SIG-M5 treated with dmso at 0.1 percent for 504 hours (cell line): ENCODE results near the gene UBE4B.
"Not testable (repeated sequence)": the region's sequence is repeated elsewhere in the genome, so short reads cannot be mapped to it uniquely, and the experiment has no call there.

ENCODE experiments used
- DNase-seq: peaks from one replicate; lab custom pipeline; 2025; ENCODE audit not compliant: unreplicated experiment; lab: John Stamatoyannopoulos, UW

Gene UBE4B

DNA sequence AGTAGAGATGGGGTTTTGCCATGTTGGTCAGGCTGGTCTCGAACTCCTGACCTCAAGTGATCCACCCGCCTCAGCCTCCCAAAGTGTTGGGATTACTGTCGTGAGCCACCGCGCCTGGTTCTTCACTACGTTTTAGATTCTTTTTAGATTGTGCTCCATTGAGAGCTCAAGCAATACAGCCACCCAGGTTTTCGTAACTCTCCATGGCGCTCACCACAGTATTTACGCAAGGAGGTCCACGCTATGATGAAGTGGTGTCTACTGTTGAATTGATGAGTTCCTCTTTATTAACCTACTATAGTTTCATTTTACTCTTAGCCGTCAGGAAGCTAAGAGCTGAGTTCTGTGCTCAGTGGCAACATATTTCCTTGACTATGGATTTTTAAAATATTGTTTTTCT, 175.8 kb downstream of the UBE4B start:
- peak; percentile 93 for DNase-seq

DNA sequence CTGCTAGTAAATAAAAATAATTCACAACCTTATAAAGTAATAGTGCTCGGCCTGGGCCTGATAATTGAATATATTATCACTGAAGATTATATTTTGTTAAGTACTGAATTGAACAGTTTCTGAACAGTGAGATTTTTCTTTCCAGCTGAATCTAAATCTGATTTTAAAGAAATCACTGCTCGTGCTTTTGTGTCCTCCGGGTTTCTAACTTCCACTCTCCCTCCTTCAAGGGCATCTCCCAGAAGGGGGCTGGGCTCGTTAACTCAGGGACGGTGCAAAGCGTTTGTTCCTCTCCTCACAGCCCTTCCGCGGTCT, 176.8 kb downstream of the UBE4B start:
- DNase-seq: no peak

DNA sequence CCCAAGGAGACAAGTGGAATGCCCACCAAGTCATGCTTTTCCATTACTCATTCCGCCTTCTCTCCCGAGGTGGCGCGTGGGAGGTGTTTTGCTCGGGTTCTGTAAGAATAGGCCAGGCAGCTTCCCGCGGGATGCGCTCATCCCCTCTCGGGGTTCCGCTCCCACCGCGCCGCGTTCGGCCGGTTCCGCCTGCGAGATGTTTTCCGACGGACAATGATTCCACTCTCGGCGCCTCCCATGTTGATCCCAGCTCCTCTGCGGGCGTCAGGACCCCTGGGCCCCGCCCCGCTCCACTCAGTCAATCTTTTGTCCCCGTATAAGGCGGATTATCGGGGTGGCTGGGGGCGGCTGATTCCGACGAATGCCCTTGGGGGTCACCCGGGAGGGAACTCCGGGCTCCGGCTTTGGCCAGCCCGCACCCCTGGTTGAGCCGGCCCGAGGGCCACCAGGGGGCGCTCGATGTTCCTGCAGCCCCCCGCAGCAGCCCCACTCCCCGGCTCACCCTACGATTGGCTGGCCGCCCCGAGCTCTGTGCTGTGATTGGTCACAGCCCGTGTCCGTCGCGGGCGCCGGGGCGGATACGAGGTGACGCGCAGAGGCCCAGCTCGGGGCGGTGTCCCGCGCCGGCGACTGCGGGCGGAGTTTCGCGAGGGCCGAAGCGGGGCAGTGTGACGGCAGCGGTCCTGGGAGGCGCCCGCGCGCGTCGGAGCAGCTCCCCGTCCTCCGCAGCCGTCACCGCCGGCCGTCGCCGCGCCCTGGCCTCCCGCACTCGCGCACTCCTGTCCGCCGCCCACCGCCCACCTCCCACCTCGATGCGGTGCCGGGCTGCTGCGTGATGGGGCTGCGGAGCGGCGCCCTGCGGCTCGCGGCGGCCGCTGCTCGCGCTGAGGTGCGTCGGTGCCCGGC, 177.4 kb downstream of the UBE4B start, which contains the start of gene KIF1B:
TSS of gene KIF1B (plus strand) at position 666 of the 906 bp plus-strand sequence. CDS start 21,759 bp downstream, outside the sequence.
- DNase-seq: peak; percentile 93

DNA sequence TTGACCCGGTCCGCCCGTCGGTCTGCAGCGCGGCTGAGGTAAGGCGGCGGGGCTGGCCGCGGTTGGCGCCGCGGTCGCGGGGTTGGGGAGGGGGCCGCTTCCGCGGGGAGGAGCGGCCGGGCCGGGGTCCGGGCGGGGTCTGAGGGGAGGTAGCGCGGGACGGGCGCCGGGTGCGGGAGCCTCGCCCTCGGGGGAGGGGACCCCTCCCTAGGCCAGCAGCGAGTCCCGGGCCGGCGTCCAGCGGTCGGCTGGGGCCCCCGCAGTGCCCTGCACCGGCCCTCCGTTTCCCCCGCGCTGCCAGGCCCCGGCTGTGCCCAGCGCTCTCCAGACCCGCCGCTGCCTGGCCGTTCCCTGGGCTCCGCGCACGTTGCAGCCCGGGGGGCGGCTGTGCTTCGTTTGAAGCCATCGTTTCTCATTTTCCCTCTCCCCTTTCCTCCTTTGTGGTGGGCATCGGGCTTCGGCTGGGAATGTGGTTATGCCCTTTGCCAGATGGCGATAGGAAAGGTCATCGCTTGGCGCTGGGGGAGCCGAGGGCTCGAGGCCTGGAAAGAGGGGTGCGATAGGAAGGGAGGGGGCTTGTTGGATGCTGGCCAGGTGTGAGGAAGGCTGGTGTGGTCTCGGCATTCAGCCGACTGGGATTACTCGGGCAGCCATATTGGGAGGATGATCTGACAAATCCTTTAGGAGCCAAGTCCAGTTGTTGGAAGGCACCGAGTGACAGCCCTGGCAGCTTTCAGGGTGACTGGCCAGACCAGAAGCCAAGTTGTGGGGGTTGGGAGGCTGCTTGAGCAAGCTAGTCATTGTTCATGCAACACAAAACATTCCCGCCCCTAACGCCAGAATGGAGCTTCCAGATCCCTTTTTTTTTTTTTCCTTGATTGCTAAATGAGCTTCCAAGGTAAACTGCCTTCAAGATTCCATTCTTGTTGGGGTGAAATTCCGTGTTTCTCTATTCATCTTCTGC, 178.4 kb downstream of the UBE4B start:
- no peak for DNase-seq

DNA sequence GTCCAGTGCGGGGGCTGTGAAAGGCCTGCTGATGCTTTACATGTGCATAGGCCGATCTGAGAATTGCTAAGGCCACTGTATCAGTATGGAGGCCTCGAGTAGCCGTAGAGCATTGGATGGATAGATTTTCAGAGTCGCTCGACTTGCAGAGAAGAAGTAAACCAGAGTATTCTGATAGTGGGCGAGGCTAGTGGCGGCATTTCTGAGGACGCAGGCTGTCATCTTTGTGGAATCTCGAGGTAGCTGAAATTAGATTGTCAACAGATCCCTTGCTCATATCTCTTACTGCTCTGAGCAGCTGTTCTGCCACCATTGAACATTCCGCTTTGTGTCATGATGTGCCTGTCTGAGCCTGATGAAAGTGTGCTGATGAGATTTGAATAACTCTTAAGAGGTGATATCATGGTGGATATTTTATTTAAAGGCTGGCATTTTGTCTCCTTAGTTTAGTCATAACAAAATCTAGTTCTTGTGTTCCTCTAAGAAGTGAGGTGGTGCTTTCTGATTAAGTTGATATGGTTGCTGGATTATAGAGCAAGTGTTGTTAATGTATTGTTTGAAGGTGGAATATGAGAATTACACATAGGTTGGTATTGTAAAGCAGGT, 179.2 kb downstream of the UBE4B start:
- no peak for DNase-seq

DNA sequence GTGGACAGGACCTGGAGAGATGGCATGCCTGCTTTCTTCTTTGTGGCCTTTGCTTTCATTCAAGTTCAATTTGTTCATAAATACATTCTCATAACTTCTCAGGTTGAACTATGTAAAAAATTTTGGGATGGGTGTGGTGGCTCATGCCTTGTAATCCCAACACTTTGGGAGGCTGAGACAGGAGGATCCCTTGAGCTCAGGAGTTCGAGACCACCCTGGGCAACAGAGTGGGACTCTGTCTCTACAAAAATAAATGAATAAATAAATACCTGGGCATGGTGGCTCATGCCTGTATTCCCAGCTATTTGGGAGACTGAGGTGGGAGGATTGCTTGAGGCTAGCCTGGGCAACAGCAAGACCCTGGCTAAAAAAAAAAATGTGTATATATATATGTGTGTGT, 179.7 kb downstream of the UBE4B start:
- no peak for DNase-seq

DNA sequence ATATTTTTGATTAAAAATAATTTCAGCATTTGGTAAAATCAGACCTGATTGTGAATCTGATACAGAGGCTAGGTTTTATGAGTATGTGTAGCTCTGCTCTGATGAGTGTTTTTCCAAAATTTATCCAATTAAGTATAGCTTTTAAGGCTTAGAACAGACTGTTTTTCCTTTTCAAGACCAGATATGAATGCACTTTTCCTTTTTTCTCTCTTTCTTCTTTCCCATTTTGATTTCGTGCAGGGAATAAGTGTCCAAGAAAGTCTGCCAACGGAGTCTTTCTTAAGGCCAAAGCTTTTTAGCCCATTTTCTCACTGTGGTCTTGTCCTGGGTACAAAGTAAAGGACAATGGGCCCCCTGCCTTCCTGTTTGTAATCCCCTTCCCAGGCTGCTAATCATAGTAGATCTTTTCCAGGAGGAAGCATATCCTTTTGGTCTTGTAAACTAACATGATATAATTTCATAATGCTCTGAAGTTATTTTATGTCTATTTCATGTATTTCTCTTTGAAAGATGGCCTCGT, 180.5 kb downstream of the UBE4B start:
- no peak for DNase-seq

DNA sequence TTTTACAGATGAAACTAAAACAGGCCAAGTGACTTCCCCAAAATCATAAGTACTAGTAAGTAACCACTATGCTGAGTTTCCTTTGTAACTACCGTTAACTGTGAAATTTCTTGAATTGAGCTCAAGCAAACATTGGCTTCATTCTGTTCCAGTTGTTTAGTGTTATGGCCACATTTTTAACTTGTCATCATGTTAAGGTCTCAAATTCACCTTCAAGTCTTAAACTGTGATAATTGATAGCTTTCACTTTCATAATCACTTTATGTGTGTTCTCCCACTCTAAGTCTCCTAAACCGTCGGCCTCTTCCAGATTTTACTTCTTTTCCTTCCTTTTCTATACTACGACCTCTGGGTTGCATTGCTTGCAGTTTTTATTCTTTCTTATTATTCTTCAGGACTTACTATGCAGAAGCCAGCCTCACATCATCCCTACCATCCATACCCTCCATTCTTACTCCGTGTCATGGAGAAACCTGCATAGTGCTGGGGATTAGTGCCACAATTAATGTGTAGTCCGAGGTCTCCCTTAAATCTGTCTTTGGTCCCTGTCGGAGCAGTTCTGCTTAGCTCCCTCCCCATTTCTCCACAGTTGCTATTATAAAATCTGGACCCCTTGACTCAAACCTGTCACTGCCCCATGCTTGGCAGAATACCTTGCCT, 183.5 kb downstream of the UBE4B start:
- DNase-seq: no peak

DNA sequence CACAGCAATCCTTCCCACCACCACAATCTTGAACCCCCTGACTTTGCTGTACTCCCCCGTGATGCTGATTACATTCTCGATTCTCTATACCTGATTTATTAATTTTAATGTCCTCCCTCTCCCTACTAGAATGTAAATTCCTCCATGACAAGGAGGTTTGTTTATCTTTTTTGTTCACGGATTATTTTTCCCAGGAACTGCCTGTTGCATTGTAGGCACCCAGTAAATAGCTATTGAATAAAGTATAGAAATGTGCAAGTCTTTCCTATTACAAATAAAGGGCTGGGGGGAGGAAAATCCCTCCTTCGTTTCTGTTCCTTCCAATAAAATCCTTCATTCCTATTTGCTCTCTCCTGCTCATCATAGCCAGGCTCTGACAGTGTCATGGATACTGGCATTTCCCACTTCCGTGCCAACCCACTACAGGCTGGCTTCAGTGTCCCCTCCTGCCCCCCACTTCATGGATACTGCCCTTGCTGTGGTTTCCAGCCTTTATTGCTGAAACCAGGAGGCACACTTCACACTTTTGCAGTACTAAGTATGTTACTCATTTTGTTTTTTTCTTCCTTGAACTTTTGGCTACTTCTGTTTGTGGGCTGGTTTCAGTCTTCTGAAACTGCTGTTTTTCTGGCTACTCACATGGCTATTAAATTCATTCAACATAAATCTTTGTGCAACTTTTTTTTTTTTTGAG, 185.1 kb downstream of the UBE4B start:
- no peak for DNase-seq

DNA sequence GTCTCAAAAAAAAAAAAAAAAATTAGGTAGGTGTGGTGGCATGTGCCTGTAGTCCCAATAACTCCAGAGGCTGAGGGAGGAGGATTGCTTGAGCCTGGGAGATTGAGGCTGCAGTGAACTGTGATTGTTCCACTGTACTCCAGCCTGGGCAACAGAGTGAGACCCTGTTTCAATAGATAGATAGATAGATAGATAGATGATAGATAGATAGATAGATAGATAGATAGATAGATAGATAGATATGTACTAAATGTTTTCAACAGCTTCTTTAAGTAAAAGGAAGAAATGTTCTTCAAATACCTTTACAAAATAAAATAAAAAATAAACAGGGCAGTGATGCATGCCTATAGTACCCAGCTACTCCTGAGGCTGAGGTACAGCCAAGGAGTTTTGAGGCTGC, 187.4 kb downstream of the UBE4B start:
- DNase-seq: no peak

DNA sequence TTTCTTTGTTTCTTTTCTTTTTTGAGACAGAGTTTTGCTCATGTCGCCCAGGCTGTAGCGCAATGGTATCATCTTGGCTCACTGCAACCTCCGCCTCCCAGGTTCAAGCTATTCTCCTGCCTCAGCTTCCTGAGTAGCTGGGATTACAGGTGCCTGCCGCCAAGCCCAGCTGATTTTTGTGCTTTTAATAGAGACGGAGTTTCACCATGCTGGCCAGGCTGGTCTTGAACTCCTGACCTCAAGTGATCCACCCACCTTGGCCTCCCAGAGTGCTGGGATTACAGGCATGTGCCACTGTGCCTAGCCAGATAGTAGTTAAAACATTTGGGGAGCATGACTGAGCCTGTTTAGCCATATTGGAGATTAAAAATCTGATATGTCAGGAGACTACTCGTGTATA, 187.9 kb downstream of the UBE4B start:
- not testable (repeated sequence) for DNase-seq

DNA sequence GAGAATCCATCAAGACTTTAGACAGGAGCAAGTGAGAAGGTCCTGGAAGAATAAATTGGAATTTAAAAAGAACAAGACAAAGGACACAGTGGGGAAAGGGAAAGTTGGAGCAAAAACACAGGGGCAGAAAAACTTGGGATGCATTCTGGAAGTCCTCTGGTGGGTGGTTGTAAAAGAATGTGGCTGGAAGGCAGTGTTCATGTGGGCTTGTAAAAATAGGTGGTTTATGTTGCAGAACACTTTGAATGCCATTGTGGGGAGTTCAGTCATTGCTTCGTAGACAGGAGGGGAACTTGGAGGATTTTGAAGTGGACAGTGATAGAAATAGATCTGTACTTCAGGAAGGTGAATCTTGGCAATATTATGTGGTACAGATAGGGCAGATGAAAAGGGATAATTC, 192.8 kb downstream of the UBE4B start:
- no peak for DNase-seq

DNA sequence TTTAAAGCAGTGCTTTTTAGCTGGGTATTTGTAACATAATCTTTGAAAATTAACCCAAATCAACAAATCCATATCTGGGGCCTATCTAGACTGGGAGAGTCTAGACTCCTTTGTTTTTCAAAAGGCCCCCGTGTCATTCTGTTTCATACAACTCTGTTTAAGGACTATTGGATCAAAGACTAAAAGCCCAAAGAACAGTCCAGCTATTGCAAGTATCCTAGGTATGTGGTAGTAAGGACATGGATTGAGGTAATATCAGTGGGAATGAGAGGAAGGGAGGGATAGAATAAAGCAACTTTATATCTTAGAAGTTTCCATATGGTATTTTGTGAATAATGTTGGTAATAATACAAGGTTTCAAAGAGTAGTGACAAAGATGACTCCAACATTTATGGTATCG, 195.8 kb downstream of the UBE4B start:
- no peak for DNase-seq

DNA sequence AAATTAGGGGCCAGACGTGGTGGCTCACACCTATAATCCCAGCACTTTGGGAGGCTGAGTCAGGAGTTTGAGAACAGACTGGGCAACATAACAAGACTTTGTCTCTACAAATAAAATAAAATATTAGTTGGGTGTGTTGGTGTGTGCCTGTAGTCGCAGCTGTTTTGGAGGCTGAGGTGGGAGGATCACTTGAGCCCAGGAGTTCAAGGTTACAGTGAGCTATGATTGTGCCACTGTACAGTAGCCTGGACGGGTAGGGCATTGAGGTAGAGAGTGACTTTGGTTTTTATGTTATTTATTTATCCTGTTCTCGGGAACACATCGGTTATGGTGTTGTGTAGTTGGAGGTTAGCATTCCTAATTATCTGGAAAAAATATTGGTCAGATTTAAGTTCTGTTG, 197.1 kb downstream of the UBE4B start:
- no peak for DNase-seq
